Measurements from ENCODE around the gene MXRA7. TPM values are rescaled to one million over a fixed set of nuclear protein-coding genes. Genes with fewer than 3 reads are reported as not detected.

The MXRA7 gene
- total and polyA plus RNA-seq, 9 donors, result 107 to 759 (median 187) TPM

GRCh38 chr17:76630151-76630550 lies 80.6 kb downstream of the MXRA7 start:
- no peak overlapping the region for H3K4me3 ChIP-seq
- TF ChIP-seq, protein P1, sequence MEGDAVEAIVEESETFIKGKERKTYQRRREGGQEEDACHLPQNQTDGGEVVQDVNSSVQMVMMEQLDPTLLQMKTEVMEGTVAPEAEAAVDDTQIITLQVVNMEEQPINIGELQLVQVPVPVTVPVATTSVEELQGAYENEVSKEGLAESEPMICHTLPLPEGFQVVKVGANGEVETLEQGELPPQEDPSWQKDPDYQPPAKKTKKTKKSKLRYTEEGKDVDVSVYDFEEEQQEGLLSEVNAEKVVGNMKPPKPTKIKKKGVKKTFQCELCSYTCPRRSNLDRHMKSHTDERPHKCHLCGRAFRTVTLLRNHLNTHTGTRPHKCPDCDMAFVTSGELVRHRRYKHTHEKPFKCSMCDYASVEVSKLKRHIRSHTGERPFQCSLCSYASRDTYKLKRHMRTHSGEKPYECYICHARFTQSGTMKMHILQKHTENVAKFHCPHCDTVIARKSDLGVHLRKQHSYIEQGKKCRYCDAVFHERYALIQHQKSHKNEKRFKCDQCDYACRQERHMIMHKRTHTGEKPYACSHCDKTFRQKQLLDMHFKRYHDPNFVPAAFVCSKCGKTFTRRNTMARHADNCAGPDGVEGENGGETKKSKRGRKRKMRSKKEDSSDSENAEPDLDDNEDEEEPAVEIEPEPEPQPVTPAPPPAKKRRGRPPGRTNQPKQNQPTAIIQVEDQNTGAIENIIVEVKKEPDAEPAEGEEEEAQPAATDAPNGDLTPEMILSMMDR (IDR thresholded peaks at IDR 0.05), result no peak
- TF ChIP-seq POLR2A (IDR thresholded peaks at IDR 0.05) (no peak), EP300 (IDR thresholded peaks at IDR 0.05) (no peak)
- H3K36me3 ChIP-seq, result no peaks in the 10 kb centered on the region
- 52 to 59% (median 55%) methylated on average over 6 of the region's 6 CpGs for WGBS, 3 donors
- intact Hi-C loops (cut with DNase I), result no loop called here
- DNase-seq, result no peak
- no peaks in the 10 kb centered on the region for H3K27me3 ChIP-seq
- no peaks in the 10 kb centered on the region for H3K4me1 ChIP-seq (ENCODE audit: insufficient read depth)
- no peak overlapping the region for H3K27ac ChIP-seq
- H3K9me3 ChIP-seq, result no peaks in the 10 kb centered on the region

MicroRNA genes within 50 kb of the gene (microRNA counts, 767-probe panel; counts per million panel counts)
- microRNA hsa-miR-636, result 530 counts per million, percentile 78 among the panel's probes with 10 or more counts

Small RNAs within 50 kb of the gene (microRNA-seq; reads per million reads assigned to microRNA genes)
- 0 to 0.16 (median 0) reads per million in 3 donors for gene MIR636

Small RNAs within 50 kb of the gene (small RNA-seq; reads per million reads assigned to genes)
- gene AC005837.3 (not detected), gene RF02271 (not detected), gene RNU6-227P (not detected), gene RNU6-97P (not detected), gene RNY4P36 (not detected)

Other genes starting within 250 kb of the MXRA7 start
- not detected for gene AANAT, start 243.4 kb downstream of the MXRA7 start, total RNA-seq
- gene AANAT, start 243.4 kb downstream of the MXRA7 start, polyA plus RNA-seq, result not detected
- gene RHBDF2, start 209.5 kb downstream of the MXRA7 start, total RNA-seq, result 10 to 100 TPM; 11.7 to 39.9 (median 26.1) TPM
- 1 to 10 TPM; 3.3 to 8.8 TPM for gene RHBDF2, start 209.5 kb downstream of the MXRA7 start, polyA plus RNA-seq
- 10 to 100 TPM in 2 of 7 donors, 1 to 10 TPM in 5; 3.9 to 35.7 (median 8.0) TPM for gene CYGB, start 173.3 kb downstream of the MXRA7 start, total RNA-seq
- 10 to 100 TPM; 14.6 to 18.2 TPM for gene CYGB, start 173.3 kb downstream of the MXRA7 start, polyA plus RNA-seq
- gene PRCD, start 170.9 kb downstream of the MXRA7 start, total RNA-seq, result 10 to 100 TPM in 1 of 7 donors, 1 to 10 TPM in 6; 2.3 to 12.2 (median 2.8) TPM
- 1 to 10 TPM; 1.5 to 7.0 TPM for gene PRCD, start 170.9 kb downstream of the MXRA7 start, polyA plus RNA-seq
- gene ST6GALNAC2, start 125.1 kb downstream of the MXRA7 start, total RNA-seq, result 10 to 100 TPM in 1 of 7 donors, 1 to 10 TPM in 6; 1.9 to 61.6 (median 4.9) TPM
- gene ST6GALNAC2, start 125.1 kb downstream of the MXRA7 start, polyA plus RNA-seq, result 1 to 10 TPM; 1.4 to 5.0 TPM
- gene ST6GALNAC1, start 67.2 kb downstream of the MXRA7 start, total RNA-seq, result 10 to 100 TPM in 1 of 7 donors, 1 to 10 TPM in 4, under 1 TPM in 2; 0.73 to 10.5 (median 3.7) TPM
- 1 to 10 TPM; 3.6 to 6.1 TPM for gene ST6GALNAC1, start 67.2 kb downstream of the MXRA7 start, polyA plus RNA-seq
- 10 to 100 TPM; 20.1 to 49.8 (median 38.1) TPM for gene JMJD6, start 15.6 kb upstream of the MXRA7 start, total RNA-seq
- gene JMJD6, start 15.6 kb upstream of the MXRA7 start, polyA plus RNA-seq, result 10 to 100 TPM; 19.5 to 28.2 TPM
- gene METTL23, start 15.9 kb upstream of the MXRA7 start, total RNA-seq, result 10 to 100 TPM; 20.9 to 36.6 (median 31.8) TPM
- 10 to 100 TPM; 37.9 to 47.4 TPM for gene METTL23, start 15.9 kb upstream of the MXRA7 start, polyA plus RNA-seq
- gene SRSF2, start 26.4 kb upstream of the MXRA7 start, total RNA-seq, result 100 to 1,000 TPM; 149 to 245 (median 174) TPM
- gene SRSF2, start 26.4 kb upstream of the MXRA7 start, polyA plus RNA-seq, result 100 to 1,000 TPM; 126 to 152 TPM
- gene MFSD11, start 27.2 kb upstream of the MXRA7 start, total RNA-seq, result 10 to 100 TPM; 16.1 to 26.2 (median 19.6) TPM
- 10 to 100 TPM in 1 of 2 donors, 1 to 10 TPM in 1; 9.6 to 19.6 TPM for gene MFSD11, start 27.2 kb upstream of the MXRA7 start, polyA plus RNA-seq
- 1 to 10 TPM in 3 of 7 donors, under 1 TPM in 4; 0.23 to 3.6 (median 0.92) TPM for gene MGAT5B, start 157.4 kb upstream of the MXRA7 start, total RNA-seq
- gene MGAT5B, start 157.4 kb upstream of the MXRA7 start, polyA plus RNA-seq, result under 1 TPM in 1 of 2 donors, not detected in 1; 0.61 TPM